CD4-positive, alpha-beta T cell treated with Interleukin-17A for 1 hour (primary cell): ENCODE results near the gene BCL2L12.

Source experiments
- DNase-seq: peaks from one replicate; pipeline ENCODE4 v3.0.0-alpha.2; 2020

The BCL2L12 gene

GRCh38 chr19:49664171-49665035 lies 1.3 kb upstream of the BCL2L12 start:
- peak; percentile 91 for DNase-seq

GRCh38 chr19:49665036-49665350 lies 740 bp upstream of the BCL2L12 start:
- DNase-seq = no peak

- DNase-seq = no peak
Measured at GRCh38 chr19:49666120-49666444, 349 bp downstream of the BCL2L12 start.

GRCh38 chr19:49667473-49667872 lies 1.7 kb downstream of the BCL2L12 start:
- no peak for DNase-seq

DNA sequence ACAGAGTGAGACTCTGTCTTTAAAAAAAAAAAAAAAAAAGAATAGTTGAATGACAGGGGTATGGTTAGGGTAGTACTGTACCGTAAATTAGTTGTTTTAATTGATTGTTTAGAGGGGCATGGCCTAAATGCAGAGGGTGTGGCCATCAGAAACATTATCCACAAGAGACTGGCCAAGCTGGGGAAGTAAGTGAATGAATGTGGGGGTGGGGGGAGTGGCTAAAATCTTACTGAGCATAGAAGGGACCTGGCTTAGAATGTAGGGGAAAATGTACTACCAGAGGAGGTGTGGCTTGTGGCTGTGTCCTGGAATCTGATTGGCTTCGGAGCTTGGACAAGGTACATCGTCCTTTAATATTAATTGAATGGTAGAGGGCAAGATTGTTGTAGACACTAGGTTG lies 3.8 kb downstream of the BCL2L12 start:
- no peak for DNase-seq

DNA sequence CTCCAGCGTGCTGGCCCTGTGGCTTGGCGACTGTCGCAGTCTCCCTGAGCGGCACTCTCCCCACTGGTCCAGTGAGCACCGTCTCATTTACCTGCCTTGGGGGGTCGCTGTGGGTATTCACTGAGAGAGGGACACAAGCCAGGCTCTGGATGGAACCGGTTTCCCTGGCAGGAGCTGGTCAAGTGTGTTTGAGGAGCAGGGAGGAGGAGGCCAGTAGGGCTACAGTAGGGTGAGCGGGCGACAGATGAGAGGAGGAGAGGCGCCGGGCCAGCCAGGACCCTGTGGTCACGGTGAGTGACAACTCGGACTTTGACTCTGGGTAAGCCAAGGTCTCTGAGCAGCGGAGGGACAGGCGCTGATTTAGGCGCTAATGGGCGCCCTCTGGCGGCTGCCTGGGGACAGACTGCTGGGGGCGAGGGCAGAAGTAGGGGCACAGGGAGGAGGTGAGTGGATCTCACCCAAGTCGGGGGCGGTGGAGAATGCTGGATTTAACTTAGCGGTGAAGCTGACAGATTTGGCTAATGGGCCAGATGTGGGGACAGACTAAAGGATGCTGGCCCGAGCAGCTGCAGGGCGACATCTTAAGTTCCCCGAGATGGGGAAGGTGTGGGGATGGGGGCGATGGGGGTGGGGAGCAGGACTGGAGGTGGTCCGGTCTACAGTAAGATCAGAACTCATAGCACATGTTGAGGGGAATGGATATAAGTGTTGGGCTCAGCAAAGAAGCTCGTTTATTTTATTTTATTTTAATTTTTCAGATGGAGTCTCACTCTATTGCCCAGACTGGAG lies 6.6 kb downstream of the BCL2L12 start:
- DNase-seq = peak; percentile 82

- DNase-seq = no peak
Measured at GRCh38 chr19:49676136-49676783, 10.5 kb downstream of the BCL2L12 start.

DNA sequence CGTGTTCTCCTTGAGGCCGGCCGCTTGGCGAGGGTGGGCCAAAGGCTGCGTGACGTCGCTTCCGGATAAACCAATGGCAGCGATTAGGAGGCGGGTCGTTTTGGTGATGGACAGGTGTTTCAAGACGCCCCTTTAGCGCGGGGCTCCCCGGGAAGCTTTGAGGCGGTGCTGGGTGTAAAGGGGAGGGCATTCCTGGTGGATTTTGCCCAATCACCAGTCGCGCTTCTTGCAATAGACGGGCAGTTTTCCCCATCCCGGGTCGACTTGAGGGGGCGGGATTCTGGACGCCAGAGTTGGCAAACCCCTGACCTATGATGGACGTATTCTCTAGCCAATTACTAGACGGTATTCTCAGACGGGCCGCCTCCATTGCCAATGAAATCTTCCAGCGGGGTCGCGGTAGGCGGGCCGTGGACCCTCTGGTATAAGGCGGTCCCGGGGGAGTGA lies 11.1 kb downstream of the BCL2L12 start:
- peak; percentile 100 for DNase-seq

DNA sequence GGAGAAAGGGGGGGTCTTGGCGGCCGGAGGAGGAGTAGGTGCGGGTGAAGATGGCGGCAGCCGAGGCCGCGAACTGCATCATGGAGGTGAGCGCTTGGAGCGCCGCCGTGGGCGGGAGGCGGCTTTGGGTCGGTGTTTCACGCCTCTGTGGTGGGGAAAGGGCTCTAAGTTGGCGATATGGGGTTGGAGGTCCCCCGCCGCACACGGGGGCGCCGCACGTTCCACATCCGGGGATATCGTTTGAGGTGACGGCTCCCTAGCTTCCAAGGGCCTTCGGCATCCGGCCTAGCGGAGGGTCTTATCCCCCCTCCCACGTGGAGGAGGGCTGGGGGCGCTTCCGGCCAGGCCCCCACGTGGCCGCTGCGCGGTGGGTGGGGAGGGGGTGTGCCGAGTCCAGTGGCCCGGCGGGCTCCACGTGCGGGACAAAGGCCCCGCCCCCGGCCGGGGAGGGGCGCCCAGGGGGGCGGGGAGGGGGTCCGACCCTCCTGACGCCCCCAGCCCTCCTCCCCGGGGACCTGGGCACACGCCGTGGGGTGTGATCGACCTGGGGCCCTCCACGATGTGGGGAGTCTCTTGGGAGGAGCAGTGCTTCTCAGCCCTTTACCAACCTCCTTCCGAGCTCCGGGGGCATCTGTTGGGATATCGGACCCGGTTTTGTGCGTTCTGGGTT lies 11.6 kb downstream of the BCL2L12 start, which contains the start of gene PRMT1:
TSS of gene PRMT1 (plus strand) at position 41 of the 670 bp plus-strand sequence. CDS start at position 51, 10 bp downstream.
- no peak for DNase-seq

DNA sequence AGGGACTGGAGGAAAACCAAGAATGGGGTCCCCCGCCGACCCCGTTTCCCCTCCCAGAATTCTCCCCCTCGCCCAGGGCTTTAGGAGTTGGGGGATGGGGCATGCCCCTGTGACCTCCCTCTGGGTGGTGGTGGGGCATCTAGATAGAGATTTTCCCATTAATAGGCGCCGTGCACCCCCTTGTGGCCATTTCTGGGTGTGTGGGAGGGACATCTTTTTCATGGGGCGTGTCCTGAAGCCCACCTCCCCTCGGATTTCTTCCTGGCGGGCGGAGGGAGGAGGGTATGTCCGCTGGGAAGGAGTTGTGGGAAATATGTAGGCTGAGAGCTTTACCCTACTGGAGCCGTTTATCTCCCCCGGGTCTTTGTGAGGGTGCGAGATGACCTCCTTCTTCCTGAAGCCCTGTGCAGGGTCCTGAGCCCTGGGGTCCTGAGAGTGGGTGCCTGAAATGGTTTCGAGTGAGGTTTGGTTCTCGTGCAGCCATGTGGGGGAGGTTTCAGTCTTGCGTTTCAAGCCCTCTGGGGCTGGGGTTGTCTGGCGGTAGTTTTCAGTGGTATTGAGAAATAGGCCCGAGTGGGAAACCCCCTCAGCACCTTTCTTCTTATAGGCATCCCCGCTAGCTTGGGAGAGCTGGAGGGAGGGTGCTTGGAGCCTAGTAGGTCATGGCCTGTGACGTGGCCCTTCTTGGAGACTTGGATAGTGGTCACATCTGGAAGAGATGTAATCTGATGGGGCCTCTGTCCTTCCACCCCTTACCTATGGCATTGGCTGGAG lies 12.4 kb downstream of the BCL2L12 start:
- peak; percentile 87 for DNase-seq

- DNase-seq = no peak
Measured at GRCh38 chr19:49678985-49679770, 13.4 kb downstream of the BCL2L12 start.

- DNase-seq = no peak
Measured at GRCh38 chr19:49679771-49680413, 14.2 kb downstream of the BCL2L12 start.

DNA sequence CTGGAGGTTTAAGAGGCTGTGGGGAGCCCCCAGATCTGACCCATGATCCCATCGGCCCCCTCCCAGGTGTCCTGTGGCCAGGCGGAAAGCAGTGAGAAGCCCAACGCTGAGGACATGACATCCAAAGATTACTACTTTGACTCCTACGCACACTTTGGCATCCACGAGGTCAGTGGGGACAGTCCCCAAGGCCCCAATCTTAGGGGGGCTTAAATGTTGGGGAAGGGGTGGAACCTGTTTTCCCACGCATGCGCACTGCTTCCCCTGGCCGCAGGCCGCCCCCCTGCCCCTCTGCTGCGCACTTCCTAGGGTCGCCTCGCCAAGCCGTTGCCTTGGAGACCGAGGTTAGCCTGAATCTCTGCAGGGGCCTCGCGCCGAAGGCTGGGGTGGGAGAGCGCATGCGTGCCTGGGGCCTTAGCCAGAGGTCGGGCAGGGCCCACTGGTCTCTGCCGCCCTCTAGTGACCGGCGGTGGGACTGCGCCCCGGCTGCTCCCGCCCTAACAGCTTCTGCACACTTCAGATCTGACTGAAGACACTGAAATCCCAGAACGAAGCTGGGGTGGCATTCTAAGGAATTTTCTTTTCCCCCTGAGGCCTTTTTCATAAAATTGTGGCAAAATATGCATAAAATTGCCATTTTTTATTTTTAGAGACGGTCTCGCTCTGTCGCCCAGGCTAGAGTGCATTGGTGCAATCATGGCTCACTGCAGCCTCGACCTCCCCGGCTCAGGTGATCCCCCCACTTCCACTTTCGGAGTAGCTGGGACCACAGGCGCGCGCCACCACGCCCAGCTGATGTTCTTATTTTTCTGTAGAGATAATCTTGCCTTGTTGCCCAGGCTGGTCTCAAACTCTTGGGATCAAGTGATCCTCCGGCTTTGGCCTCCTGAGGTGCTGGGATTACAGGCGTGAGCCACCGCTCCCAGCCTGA lies 15.0 kb downstream of the BCL2L12 start:
- peak; percentile 93 for DNase-seq

- no peak for DNase-seq
Measured at GRCh38 chr19:49681830-49682229, 16.1 kb downstream of the BCL2L12 start.

DNA sequence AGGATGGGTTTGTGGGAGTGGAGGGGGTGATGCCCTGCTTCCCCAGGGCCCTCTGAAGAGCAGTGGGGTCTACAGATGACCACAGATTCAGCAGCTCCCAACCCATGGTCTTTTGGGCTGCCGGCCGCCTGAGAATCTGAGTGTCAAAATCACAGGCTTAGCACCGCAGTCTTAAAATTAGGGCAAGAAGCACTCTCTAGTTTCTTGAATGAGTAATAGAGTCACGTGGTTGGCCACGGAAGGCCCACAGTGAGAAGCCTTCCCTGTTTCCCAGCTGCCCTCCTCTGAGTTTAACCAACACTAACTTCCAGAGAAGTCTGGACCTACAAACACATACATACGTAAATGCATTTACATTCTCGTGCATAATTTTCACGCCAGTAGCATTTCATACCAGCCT lies 16.5 kb downstream of the BCL2L12 start:
- DNase-seq = no peak

GRCh38 chr19:49683814-49684250 lies 18.1 kb downstream of the BCL2L12 start:
- no peak for DNase-seq

DNA sequence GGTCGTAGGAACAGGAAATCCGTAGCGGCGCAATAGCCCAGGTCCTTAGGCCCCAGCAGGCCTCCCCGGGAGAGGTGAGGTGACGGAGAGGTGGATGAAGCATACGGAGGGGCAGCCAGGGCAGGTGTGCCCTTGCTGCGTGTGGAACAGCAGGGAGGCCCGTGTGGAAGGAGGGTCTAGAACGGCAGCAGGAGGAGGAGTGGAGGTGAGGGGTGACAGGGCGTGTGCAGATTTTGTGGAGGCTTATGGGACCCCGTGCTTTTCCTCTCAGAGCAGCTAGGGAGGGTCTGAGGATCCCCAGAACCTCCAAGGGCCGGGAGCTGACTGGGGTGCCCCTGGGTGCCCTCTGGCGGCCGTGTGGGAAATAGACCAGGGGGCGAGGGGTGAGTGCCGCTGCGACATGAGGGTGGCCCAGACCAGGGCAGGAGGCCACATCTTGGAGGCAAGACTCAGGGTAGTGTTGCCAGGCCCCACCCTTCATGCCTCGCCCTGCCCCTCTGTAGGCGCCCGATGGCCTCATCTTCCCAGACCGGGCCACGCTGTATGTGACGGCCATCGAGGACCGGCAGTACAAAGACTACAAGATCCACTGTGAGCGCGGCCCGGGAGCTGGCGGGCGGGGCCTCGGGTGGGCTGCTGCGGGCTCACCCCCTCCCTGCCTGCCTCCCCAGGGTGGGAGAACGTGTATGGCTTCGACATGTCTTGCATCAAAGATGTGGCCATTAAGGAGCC lies 18.7 kb downstream of the BCL2L12 start:
- peak; percentile 36 for DNase-seq

GRCh38 chr19:49684983-49685553 lies 19.3 kb downstream of the BCL2L12 start:
- DNase-seq = no peak
